IPS-15b (cell line): ENCODE results near the gene GBP5.
"Not testable (repeated sequence)": the region's sequence is repeated elsewhere in the genome, so short reads cannot be mapped to it uniquely, and the experiment has no call there.

Source experiments
- H3K27me3 ChIP-seq: one replicate; pipeline ENCODE4 v1.6.1; 2013; ENCODE audit warnings: low read length; ENCODE audit not compliant: control insufficient read depth, insufficient read depth
- H3K36me3 ChIP-seq: one replicate; pipeline ENCODE4 v1.6.1; 2013; ENCODE audit warnings: low read length; ENCODE audit not compliant: control insufficient read depth, insufficient read depth
- H3K4me1 ChIP-seq: one replicate; pipeline ENCODE4 v1.6.1; 2013; ENCODE audit warnings: mild to moderate bottlenecking, low read length; ENCODE audit not compliant: control insufficient read depth, insufficient read depth
- H3K4me3 ChIP-seq: one replicate; pipeline ENCODE4 v1.5.1; 2013; ENCODE audit warnings: low read depth, low read length
- H3K9ac ChIP-seq: one replicate; pipeline ENCODE4 v1.6.1; 2013; ENCODE audit warnings: low read depth, mild to moderate bottlenecking, low read length
- H3K9me3 ChIP-seq: one replicate; pipeline ENCODE4 v1.6.1; 2013; ENCODE audit warnings: mild to moderate bottlenecking, low read length; ENCODE audit not compliant: control insufficient read depth, insufficient read depth

Gene GBP5

GRCh38 chr1:89272269-89273041, at the start of gene GBP5:
Gene GBP5 (minus strand): TSS chr1:89272860. CDS start chr1:89269555, 3,305 bp downstream.
- not testable (repeated sequence) for H3K4me3 ChIP-seq

GRCh38 chr1:89322402-89322801, 49.7 kb upstream of the GBP5 start:
- peaks cover 7% of the 10 kb centered on the region for H3K9me3 ChIP-seq
- no peaks in the 10 kb centered on the region for H3K4me1 ChIP-seq
- H3K27me3 ChIP-seq: no peaks in the 10 kb centered on the region
- H3K36me3 ChIP-seq: no peaks in the 10 kb centered on the region
- H3K4me3 ChIP-seq: no peak overlapping the region
- H3K9ac ChIP-seq: no peak overlapping the region

More at GRCh38 chr1:89272269-89273041, at the start of gene GBP5:
- H3K9ac ChIP-seq, H3K27me3 ChIP-seq, H3K4me1 ChIP-seq, H3K36me3 ChIP-seq, H3K9me3 ChIP-seq: not testable (repeated sequence)

DNA sequence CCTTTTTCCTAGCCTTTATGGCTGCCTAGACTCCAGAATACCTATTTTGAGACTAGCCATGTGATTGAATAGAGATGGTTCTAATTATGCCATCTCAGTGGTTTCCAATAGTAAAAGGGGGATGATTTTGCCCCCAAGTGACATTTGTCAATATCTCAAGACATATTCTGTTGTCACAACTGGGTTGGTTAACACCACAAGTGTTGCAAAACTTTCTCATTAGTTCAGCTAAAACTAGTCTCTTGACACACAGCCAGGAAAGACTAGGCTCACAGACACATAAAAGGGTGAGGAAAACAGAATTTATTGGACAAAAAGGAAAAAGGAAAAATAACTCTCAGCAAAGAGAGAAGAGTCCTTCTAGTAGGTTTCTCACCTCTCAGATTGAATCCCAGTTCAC, 39.9 kb upstream of the GBP5 start:
- Histone ChIP-seq H3K4me1 (no peaks in the 10 kb centered on the region), H3K27me3 (no peaks in the 10 kb centered on the region), H3K9ac (no peak overlapping the region), H3K4me3 (no peak overlapping the region), H3K36me3 (no peaks in the 10 kb centered on the region), H3K9me3 (no peaks in the 10 kb centered on the region)

DNA sequence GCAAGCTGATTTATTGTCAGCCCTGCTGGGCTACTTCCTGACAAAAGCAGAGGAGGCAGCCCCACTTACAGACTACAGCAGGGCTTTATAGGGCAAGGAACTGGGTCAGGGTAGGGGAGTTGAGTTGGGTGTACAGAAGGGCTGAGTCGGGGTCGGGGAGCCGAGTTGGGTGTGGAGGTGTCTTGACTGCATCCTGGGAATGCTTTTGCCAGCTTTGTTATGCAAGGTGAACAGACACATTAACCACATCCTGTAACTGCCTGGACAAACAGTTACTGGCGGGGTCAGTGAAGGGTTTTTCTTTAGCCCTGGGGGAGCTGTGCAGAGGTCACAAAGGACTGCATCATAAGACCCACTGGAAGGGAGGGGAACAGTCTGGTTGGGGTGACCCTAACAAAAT, 39.1 kb upstream of the GBP5 start:
- Histone ChIP-seq H3K4me1 (no peaks in the 10 kb centered on the region), H3K36me3 (no peaks in the 10 kb centered on the region), H3K9ac (no peak overlapping the region), H3K9me3 (no peaks in the 10 kb centered on the region), H3K27me3 (no peaks in the 10 kb centered on the region), H3K4me3 (no peak overlapping the region)

- no peaks in the 10 kb centered on the region for H3K36me3 ChIP-seq
- H3K4me3 ChIP-seq: no peak overlapping the region
- H3K4me1 ChIP-seq: no peaks in the 10 kb centered on the region
- H3K9me3 ChIP-seq: no peaks in the 10 kb centered on the region
- no peak overlapping the region for H3K9ac ChIP-seq
- H3K27me3 ChIP-seq: no peaks in the 10 kb centered on the region
Observed at GRCh38 chr1:89310976-89311375, 38.3 kb upstream of the GBP5 start.

- Histone ChIP-seq H3K9me3 (no peaks in the 10 kb centered on the region), H3K36me3 (no peaks in the 10 kb centered on the region), H3K4me3 (no peak overlapping the region), H3K4me1 (no peaks in the 10 kb centered on the region), H3K27me3 (no peaks in the 10 kb centered on the region), H3K9ac (no peak overlapping the region)
Observed at GRCh38 chr1:89310505-89310904, 37.8 kb upstream of the GBP5 start.

GRCh38 chr1:89309828-89310227, 37.2 kb upstream of the GBP5 start:
- Histone ChIP-seq H3K36me3 (no peaks in the 10 kb centered on the region), H3K4me3 (no peak overlapping the region), H3K4me1 (no peaks in the 10 kb centered on the region), H3K9me3 (no peaks in the 10 kb centered on the region), H3K27me3 (no peaks in the 10 kb centered on the region), H3K9ac (no peak overlapping the region)

DNA sequence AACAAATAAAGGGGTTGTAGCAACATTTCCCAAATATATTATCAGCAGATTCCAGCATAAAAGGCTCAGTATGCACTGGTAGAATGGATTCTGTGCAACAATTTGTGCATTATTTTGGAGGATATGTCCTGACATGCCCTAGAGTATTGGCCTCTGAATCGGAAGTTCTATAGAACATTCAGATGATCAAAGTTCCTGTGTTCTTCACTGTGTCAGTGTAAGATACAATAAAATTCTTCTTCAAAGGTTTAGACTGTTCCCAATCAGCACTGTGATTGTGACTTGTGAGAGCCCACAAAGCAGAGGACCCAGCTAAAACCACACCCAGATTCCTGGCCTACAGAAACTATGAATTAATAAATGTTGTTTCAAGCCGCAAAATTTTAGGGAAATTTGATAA, 33.6 kb upstream of the GBP5 start:
- Histone ChIP-seq H3K36me3 (no peaks in the 10 kb centered on the region), H3K4me1 (no peaks in the 10 kb centered on the region), H3K27me3 (no peaks in the 10 kb centered on the region), H3K9me3 (no peaks in the 10 kb centered on the region), H3K4me3 (no peak overlapping the region), H3K9ac (no peak overlapping the region)

- Histone ChIP-seq H3K4me1 (no peaks in the 10 kb centered on the region), H3K9ac (no peak overlapping the region), H3K9me3 (no peaks in the 10 kb centered on the region), H3K4me3 (no peak overlapping the region), H3K27me3 (no peaks in the 10 kb centered on the region), H3K36me3 (no peaks in the 10 kb centered on the region)
Observed at GRCh38 chr1:89305493-89305892, 32.8 kb upstream of the GBP5 start.

- Histone ChIP-seq H3K36me3 (no peaks in the 10 kb centered on the region), H3K9me3 (no peaks in the 10 kb centered on the region), H3K4me3 (no peak overlapping the region), H3K27me3 (no peaks in the 10 kb centered on the region), H3K4me1 (no peaks in the 10 kb centered on the region), H3K9ac (no peak overlapping the region)
Observed at GRCh38 chr1:89304572-89305230, 32.0 kb upstream of the GBP5 start.

GRCh38 chr1:89302697-89303332, 30.2 kb upstream of the GBP5 start:
- H3K4me1 ChIP-seq: no peaks in the 10 kb centered on the region
- no peaks in the 10 kb centered on the region for H3K36me3 ChIP-seq
- no peaks in the 10 kb centered on the region for H3K27me3 ChIP-seq
- no peak overlapping the region for H3K4me3 ChIP-seq
- H3K9ac ChIP-seq: no peak overlapping the region
- no peaks in the 10 kb centered on the region for H3K9me3 ChIP-seq
